RWPE1 (cell line): Measurements from ENCODE around the gene OR2F2.

Source experiments
- CTCF ChIA-PET: fragments of 350-600 bp; sonication (Branson Sonifier 250); formaldehyde crosslinking; extraction: SDS; loops from one replicate; lab custom pipeline; 2021; lab: Yijun Ruan, JAX
- POLR2A ChIA-PET: fragments of 400-600 bp; formaldehyde crosslinking; extraction: SDS; loops from one replicate; lab custom pipeline; 2020; ENCODE audit warnings: antibody characterized with exemption; ENCODE audit not compliant: low non-redundant PET; lab: Yijun Ruan, JAX
- DNase-seq: peaks from one replicate; pipeline ENCODE4 v3.0.0; 2012; ENCODE audit warnings: low spot score
- H3K27ac ChIP-seq: fragments of 450-650 bp; 2 replicates; pipeline ENCODE4 v1.5.1; 2017
- CTCF ChIP-seq: fragments of 450-650 bp; conservative IDR thresholded peaks from 2 replicates; pipeline ENCODE4 v1.5.1; 2017; ENCODE audit warnings: low read depth, mild to moderate bottlenecking

The OR2F2 gene

GRCh38 chr7:143934526-143935325, at the start of gene OR2F2:
Gene OR2F2 (plus strand): TSS chr7:143935233. CDS start chr7:143935233, 0 bp downstream.
- CTCF ChIA-PET, result no interaction called here
- no peak within 1 kb of the TSS for H3K27ac ChIP-seq

GRCh38 chr7:143885951-143886350, 49.1 kb upstream of the OR2F2 start:
- no peak for DNase-seq
- POLR2A ChIA-PET, result no interaction called here
- CTCF ChIA-PET, result no interaction called here
- TF ChIP-seq CTCF, result no peak
- no peak overlapping the region for H3K27ac ChIP-seq

More at GRCh38 chr7:143934526-143935325, at the start of gene OR2F2:
- POLR2A ChIA-PET, result interaction anchor here (0.5 kb wide), 1 partner anchor 33 kb away, joined by 4 read pairs; the partner anchor contains the start of gene TCAF1
- no peak for TF ChIP-seq CTCF
- DNase-seq, result no peak

GRCh38 chr7:143886826-143887477, 48.1 kb upstream of the OR2F2 start:
- no peak overlapping the region for H3K27ac ChIP-seq
- TF ChIP-seq CTCF, result no peak
- CTCF ChIA-PET, result interaction anchor here (0.6 kb wide), 1 partner anchor 17 kb away, joined by 4 read pairs; no protein-coding TSS in a partner anchor
- DNase-seq, result no peak
- POLR2A ChIA-PET, result no interaction called here

- H3K27ac ChIP-seq, result no peak overlapping the region
- ChIA-PET CTCF (no interaction called here), POLR2A (no interaction called here)
- DNase-seq, result no peak
- TF ChIP-seq CTCF, result no peak
These were observed 46.0 kb upstream of the OR2F2 start for GRCh38 chr7:143889068-143889467.

- no peak for DNase-seq
- POLR2A ChIA-PET, result no interaction called here
- CTCF ChIA-PET, result no interaction called here
- H3K27ac ChIP-seq, result no peak overlapping the region
- TF ChIP-seq CTCF, result no peak
These were observed 44.5 kb upstream of the OR2F2 start for GRCh38 chr7:143890558-143890957.

- ChIA-PET CTCF (no interaction called here), POLR2A (no interaction called here)
- no peak for TF ChIP-seq CTCF
- DNase-seq, result no peak
- no peak overlapping the region for H3K27ac ChIP-seq
These were observed 43.6 kb upstream of the OR2F2 start for GRCh38 chr7:143891457-143891856.
